ENCODE data around the gene DOCK2.

The DOCK2 gene

GRCh38 chr5:169798906-169799660 is 162.0 kb downstream of the DOCK2 start:
- Histone ChIP-seq H3K9me3 (ENCODE audit: control insufficient read depth, insufficient read depth, low read length) (no peaks in the 10 kb centered on the region), H3K4me1 (ENCODE audit: control insufficient read depth, low read length) (no peaks in the 10 kb centered on the region), H3K4me3 (ENCODE audit: low read length) (no peak overlapping the region), H3F3A (ENCODE audit: control insufficient read depth, insufficient read depth) (0 out of 2 replicates have a peak, but pooled peaks cover 2% of the 10 kb centered on the region), H3K36me3 (ENCODE audit: control insufficient read depth, low read length) (peaks cover 66% of the 10 kb centered on the region), H3K27ac (ENCODE audit: low read depth, low read length) (no peak overlapping the region), H3K4me2 (ENCODE audit: low read length) (no peak overlapping the region), H3K9me2 (replicated peaks; ENCODE audit: control insufficient read depth, low read length) (no peaks in the 10 kb centered on the region), H3K27me3 (ENCODE audit: control insufficient read depth, low read length) (no peaks in the 10 kb centered on the region), H3K79me2 (ENCODE audit: control insufficient read depth, low read length) (no peaks in the 10 kb centered on the region), H4K20me1 (ENCODE audit: control insufficient read depth, insufficient read depth, low read depth, low read length) (no peaks in the 10 kb centered on the region)
- TF ChIP-seq CTCF (IDR thresholded peaks at IDR 0.05; ENCODE audit: low read depth, low read length, poor library complexity, severe bottlenecking): no peak
- TF ChIP-seq EZH2phosphoT487 (IDR thresholded peaks at IDR 0.05; ENCODE audit: borderline replicate concordance, low read length): no peak

- Histone ChIP-seq H3K36me3 (ENCODE audit: control insufficient read depth, low read length) (peaks cover 73% of the 10 kb centered on the region), H3K4me1 (ENCODE audit: control insufficient read depth, low read length) (no peaks in the 10 kb centered on the region), H3K27me3 (ENCODE audit: control insufficient read depth, low read length) (no peaks in the 10 kb centered on the region), H4K20me1 (ENCODE audit: control insufficient read depth, insufficient read depth, low read depth, low read length) (no peaks in the 10 kb centered on the region), H3K27ac (ENCODE audit: low read depth, low read length) (no peak overlapping the region), H3K9me3 (ENCODE audit: control insufficient read depth, insufficient read depth, low read length) (no peaks in the 10 kb centered on the region), H3K4me2 (ENCODE audit: low read length) (no peak overlapping the region), H3K79me2 (ENCODE audit: control insufficient read depth, low read length) (no peaks in the 10 kb centered on the region), H3K4me3 (ENCODE audit: low read length) (no peak overlapping the region), H3K9me2 (replicated peaks; ENCODE audit: control insufficient read depth, low read length) (no peaks in the 10 kb centered on the region), H3F3A (ENCODE audit: control insufficient read depth, insufficient read depth) (0 out of 2 replicates have a peak, but pooled peaks cover 2% of the 10 kb centered on the region)
- TF ChIP-seq EZH2phosphoT487 (IDR thresholded peaks at IDR 0.05; ENCODE audit: borderline replicate concordance, low read length) (no peak), CTCF (IDR thresholded peaks at IDR 0.05; ENCODE audit: low read depth, low read length, poor library complexity, severe bottlenecking) (no peak)
Measured at GRCh38 chr5:169801324-169801777, 164.3 kb downstream of the DOCK2 start.

- H3K79me2 ChIP-seq (ENCODE audit: control insufficient read depth, low read length): no peaks in the 10 kb centered on the region
- H3K36me3 ChIP-seq (ENCODE audit: control insufficient read depth, low read length): peaks cover 69% of the 10 kb centered on the region
- TF ChIP-seq EZH2phosphoT487 (IDR thresholded peaks at IDR 0.05; ENCODE audit: borderline replicate concordance, low read length) (no peak), CTCF (IDR thresholded peaks at IDR 0.05; ENCODE audit: low read depth, low read length, poor library complexity, severe bottlenecking) (no peak)
- no peaks in the 10 kb centered on the region for H3K4me1 ChIP-seq (ENCODE audit: control insufficient read depth, low read length)
- no peak overlapping the region for H3K4me2 ChIP-seq (ENCODE audit: low read length)
- 0 out of 2 replicates have a peak, but pooled peaks cover 2% of the 10 kb centered on the region for H3F3A ChIP-seq (ENCODE audit: control insufficient read depth, insufficient read depth)
- H3K9me2 ChIP-seq (replicated peaks; ENCODE audit: control insufficient read depth, low read length): no peaks in the 10 kb centered on the region
- no peaks in the 10 kb centered on the region for H3K9me3 ChIP-seq (ENCODE audit: control insufficient read depth, insufficient read depth, low read length)
- no peaks in the 10 kb centered on the region for H3K27me3 ChIP-seq (ENCODE audit: control insufficient read depth, low read length)
- H3K4me3 ChIP-seq (ENCODE audit: low read length): no peak overlapping the region
- H3K27ac ChIP-seq (ENCODE audit: low read depth, low read length): no peak overlapping the region
- no peaks in the 10 kb centered on the region for H4K20me1 ChIP-seq (ENCODE audit: control insufficient read depth, insufficient read depth, low read depth, low read length)
Measured at GRCh38 chr5:169801781-169802180, 164.7 kb downstream of the DOCK2 start.

Data from DOHH2 (cell line).